NCI-H460 (cell line): ENCODE results near the gene MYBPHL. TPM values are rescaled to one million over a fixed set of nuclear protein-coding genes. Genes with fewer than 3 reads are reported as not detected.

ENCODE experiments used
- DNase-seq: peaks from one replicate; pipeline ENCODE4 v3.0.0-alpha.2; 2016; ENCODE audit warnings: low read depth; ENCODE audit errors: extremely low read depth
- total RNA-seq: library from RNA; depleted of rRNA; stranded (reverse); fragments of >200 nt; shearing (Covaris generic); gene quantifications from 2 replicates; pipeline ENCODE4 v1.2.3, GENCODE V29; 2014

Gene MYBPHL
- total RNA-seq, 1 experiment from 2014 or later: not detected

- no peak for DNase-seq
Measured at GRCh38 chr1:109253803-109254620, 52.8 kb downstream of the MYBPHL start.

GRCh38 chr1:109252893-109253802 is 53.7 kb downstream of the MYBPHL start:
- DNase-seq: no peak

- DNase-seq: no peak
Measured at GRCh38 chr1:109252167-109252892, 54.5 kb downstream of the MYBPHL start.

GRCh38 chr1:109251277-109252166 is 55.3 kb downstream of the MYBPHL start:
- DNase-seq: no peak

- no peak for DNase-seq
Measured at GRCh38 chr1:109250454-109251276, 56.1 kb downstream of the MYBPHL start.

GRCh38 chr1:109249654-109250401 is 57.0 kb downstream of the MYBPHL start:
- DNase-seq: no peak

- DNase-seq: peak; percentile 41
Measured at GRCh38 chr1:109248797-109249629, 57.8 kb downstream of the MYBPHL start, which contains the start of gene CELSR2. TSS of gene CELSR2 (plus strand) at chr1:109249539. CDS start at chr1:109250080, 541 bp downstream.

- no peak for DNase-seq
Measured at GRCh38 chr1:109248444-109248796, 58.4 kb downstream of the MYBPHL start.

GRCh38 chr1:109247401-109248365 is 59.1 kb downstream of the MYBPHL start:
- DNase-seq: no peak

GRCh38 chr1:109246141-109246551 is 60.7 kb downstream of the MYBPHL start:
- DNase-seq: no peak

GRCh38 chr1:109243860-109244552 is 62.8 kb downstream of the MYBPHL start:
- DNase-seq: no peak

GRCh38 chr1:109243221-109243620 is 63.6 kb downstream of the MYBPHL start:
- no peak for DNase-seq

GRCh38 chr1:109242387-109242786 is 64.4 kb downstream of the MYBPHL start:
- no peak for DNase-seq
